Left lung (tissue), 10 donors: ENCODE results near the gene TRMT61A. TPM values are rescaled to one million over a fixed set of nuclear protein-coding genes. Genes with fewer than 3 reads are reported as not detected.
A peak's percentile ranks its signal among the peaks of the same experiment; 100 is the strongest.
"Not testable (repeated sequence)": the region's sequence is repeated elsewhere in the genome, so short reads cannot be mapped to it uniquely, and the experiment has no call there.

Experiments used
- ATAC-seq: fragments of 200-7000 bp; cut with Tn5 transposase; one replicate; pipeline ENCODE4 v1.9.1; 2020; ENCODE audit warnings: moderate library complexity
- DNase-seq, 4 donors: peaks; one replicate each; pipeline ENCODE4 v3.0.0-alpha.2; 2013 to 2020
- H3K27ac ChIP-seq, 2 donors: fragments of 200-600 bp; sonication (generic) in 1 of 2; one replicate each; pipeline versions ENCODE4 v1.5.0 to v1.8.0; 2020 to 2021
- H3K27me3 ChIP-seq, 2 donors: fragments of 200-600 bp; sonication (generic) in 1 of 2; one replicate each; pipeline versions ENCODE4 v1.5.0 to v1.8.0; 2020 to 2021
- H3K36me3 ChIP-seq, 2 donors: fragments of 200-600 bp; sonication (generic) in 1 of 2; one replicate each; pipeline versions ENCODE4 v1.5.0 to v1.8.0; 2020 to 2021
- H3K4me1 ChIP-seq, 2 donors: fragments of 200-600 bp; one replicate each; pipeline ENCODE4 v1.8.0; 2021
- H3K4me3 ChIP-seq, 2 donors: fragments of 200-600 bp; sonication (generic) in 1 of 2; one replicate each; pipeline versions ENCODE4 v1.5.0 to v1.8.0; 2020 to 2021; ENCODE audit warnings: mild to moderate bottlenecking in 1 of 2
- H3K9me3 ChIP-seq, 2 donors: fragments of 200-600 bp; sonication (generic) in 1 of 2; one replicate each; pipeline versions ENCODE4 v1.5.0 to v1.8.0; 2020 to 2021
- intact Hi-C, 2 donors: fragments of 100-400 bp; cut with DNase I; formaldehyde crosslinking; loops; one replicate each; pipeline versions ENCODE4 v1.11.2 to v1.14.2; 2022
- polyA plus RNA-seq, 6 donors: library from polyadenylated mRNA; unstranded; fragments of 120-200 nt; gene quantifications; one replicate each; pipeline ENCODE4 v1.2.1, GENCODE V29; 2013; ENCODE audit not compliant: insufficient read length in 6 of 6
- total RNA-seq, 2 donors: library from RNA; stranded (reverse); fragmentation: NEBNext Ultra II Directional; extraction: Animal tissue kit (Norgen Biotek cat#: 25700); gene quantifications; one replicate each; pipeline ENCODE4 v1.2.1, GENCODE V29; 2021
- TF ChIP-seq, protein P1 (sequence below), 2 donors: fragments of 200-600 bp; sonication (generic) in 1 of 2; IDR thresholded peaks; one replicate each; pipeline versions ENCODE4 v1.5.0 to v1.8.0; 2021; ENCODE audit warnings: antibody characterized with exemption in 2 of 2
- donor health status: DM: no; HTN: yes; CAD: no.
- donor health status: DM: no; HTN: no; CAD: no.

Gene TRMT61A
- total and polyA plus RNA-seq, 8 donors = 6.0 to 12.6 (median 7.9) TPM

DNA sequence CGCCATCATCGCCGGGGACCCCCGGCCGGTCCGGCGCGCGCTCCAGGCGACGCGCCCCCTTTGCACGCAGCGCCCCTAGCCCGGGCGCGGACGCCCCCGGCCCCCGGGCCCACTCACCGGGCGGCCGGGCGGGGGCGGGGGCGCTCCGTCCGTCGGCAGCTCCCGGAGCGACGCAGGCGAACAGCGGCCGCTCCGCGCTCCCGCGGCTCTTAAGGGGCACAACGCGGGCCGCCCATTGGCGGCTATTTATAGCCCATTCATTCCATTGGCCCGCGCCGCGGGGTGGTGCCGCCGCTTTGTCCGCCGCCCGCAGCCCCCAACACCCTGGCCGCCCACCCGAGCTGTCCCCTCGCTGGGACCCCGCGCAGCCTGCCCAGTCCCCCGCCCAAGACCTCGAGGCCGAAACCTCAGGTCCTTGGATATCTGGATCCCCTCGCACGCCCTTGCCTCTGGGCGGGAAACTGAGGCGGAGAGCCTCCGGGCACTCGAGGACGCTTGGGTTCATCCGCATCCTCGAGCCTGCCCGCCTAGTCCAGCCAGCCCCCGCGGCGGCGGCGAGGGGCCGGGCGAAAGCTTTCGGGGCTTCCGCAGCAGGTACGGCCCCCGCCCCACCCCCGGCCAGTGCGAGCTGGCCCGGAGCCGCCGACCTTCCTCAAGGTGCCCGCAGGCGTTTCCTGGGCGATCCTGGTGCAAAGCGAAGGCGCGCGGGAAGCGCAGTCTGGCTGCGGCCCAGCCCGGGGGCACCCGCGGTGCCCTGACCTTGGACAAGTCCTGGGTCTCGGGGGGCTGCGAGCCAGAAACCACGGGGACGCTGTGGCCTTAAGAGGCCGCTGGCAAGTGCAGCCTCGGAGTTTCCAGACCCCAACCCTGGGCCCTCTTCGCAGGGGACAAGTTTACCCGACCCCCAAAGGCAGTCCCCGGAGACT is 6.1 kb upstream of the TRMT61A start, which contains the start of gene CKB:
TSS of gene CKB (minus strand) at position 182 of the 926 bp plus-strand sequence. CDS start 337 bp downstream, outside the sequence.
- H3K27ac ChIP-seq = peak within 1 kb of the TSS; percentile 29 to 33
- peak in 2 of 4 donors; percentile 79 to 85 for DNase-seq
- peak; percentile 41 for ATAC-seq
- intact Hi-C loops = no loop called here
- H3K4me1 ChIP-seq = peaks cover 32 to 70% of the 10 kb centered on the region in 2 donors
- H3K27me3 ChIP-seq = peaks cover 8 to 48% of the 10 kb centered on the region in 2 donors
- H3K9me3 ChIP-seq = no peaks in the 10 kb centered on the region
- TF ChIP-seq, protein P1, sequence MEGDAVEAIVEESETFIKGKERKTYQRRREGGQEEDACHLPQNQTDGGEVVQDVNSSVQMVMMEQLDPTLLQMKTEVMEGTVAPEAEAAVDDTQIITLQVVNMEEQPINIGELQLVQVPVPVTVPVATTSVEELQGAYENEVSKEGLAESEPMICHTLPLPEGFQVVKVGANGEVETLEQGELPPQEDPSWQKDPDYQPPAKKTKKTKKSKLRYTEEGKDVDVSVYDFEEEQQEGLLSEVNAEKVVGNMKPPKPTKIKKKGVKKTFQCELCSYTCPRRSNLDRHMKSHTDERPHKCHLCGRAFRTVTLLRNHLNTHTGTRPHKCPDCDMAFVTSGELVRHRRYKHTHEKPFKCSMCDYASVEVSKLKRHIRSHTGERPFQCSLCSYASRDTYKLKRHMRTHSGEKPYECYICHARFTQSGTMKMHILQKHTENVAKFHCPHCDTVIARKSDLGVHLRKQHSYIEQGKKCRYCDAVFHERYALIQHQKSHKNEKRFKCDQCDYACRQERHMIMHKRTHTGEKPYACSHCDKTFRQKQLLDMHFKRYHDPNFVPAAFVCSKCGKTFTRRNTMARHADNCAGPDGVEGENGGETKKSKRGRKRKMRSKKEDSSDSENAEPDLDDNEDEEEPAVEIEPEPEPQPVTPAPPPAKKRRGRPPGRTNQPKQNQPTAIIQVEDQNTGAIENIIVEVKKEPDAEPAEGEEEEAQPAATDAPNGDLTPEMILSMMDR (IDR thresholded peaks at IDR 0.05) = no peak
- H3K36me3 ChIP-seq = no peaks in the 10 kb centered on the region
- peak within 1 kb of the TSS; percentile 47 to 57 for H3K4me3 ChIP-seq

- no peak overlapping the region for H3K4me3 ChIP-seq
- H3K27me3 ChIP-seq = peaks cover 8 to 48% of the 10 kb centered on the region in 2 donors
- H3K27ac ChIP-seq = no peak overlapping the region
- H3K36me3 ChIP-seq = no peaks in the 10 kb centered on the region
- H3K9me3 ChIP-seq = no peaks in the 10 kb centered on the region
- TF ChIP-seq, protein P1 (IDR thresholded peaks at IDR 0.05) = no peak
- no peak for ATAC-seq
- H3K4me1 ChIP-seq = peaks cover 37 to 70% of the 10 kb centered on the region in 2 donors
- no peak for DNase-seq
- intact Hi-C loops = no loop called here
Observed at GRCh38 chr14:103523575-103523954, 5.4 kb upstream of the TRMT61A start.

DNA sequence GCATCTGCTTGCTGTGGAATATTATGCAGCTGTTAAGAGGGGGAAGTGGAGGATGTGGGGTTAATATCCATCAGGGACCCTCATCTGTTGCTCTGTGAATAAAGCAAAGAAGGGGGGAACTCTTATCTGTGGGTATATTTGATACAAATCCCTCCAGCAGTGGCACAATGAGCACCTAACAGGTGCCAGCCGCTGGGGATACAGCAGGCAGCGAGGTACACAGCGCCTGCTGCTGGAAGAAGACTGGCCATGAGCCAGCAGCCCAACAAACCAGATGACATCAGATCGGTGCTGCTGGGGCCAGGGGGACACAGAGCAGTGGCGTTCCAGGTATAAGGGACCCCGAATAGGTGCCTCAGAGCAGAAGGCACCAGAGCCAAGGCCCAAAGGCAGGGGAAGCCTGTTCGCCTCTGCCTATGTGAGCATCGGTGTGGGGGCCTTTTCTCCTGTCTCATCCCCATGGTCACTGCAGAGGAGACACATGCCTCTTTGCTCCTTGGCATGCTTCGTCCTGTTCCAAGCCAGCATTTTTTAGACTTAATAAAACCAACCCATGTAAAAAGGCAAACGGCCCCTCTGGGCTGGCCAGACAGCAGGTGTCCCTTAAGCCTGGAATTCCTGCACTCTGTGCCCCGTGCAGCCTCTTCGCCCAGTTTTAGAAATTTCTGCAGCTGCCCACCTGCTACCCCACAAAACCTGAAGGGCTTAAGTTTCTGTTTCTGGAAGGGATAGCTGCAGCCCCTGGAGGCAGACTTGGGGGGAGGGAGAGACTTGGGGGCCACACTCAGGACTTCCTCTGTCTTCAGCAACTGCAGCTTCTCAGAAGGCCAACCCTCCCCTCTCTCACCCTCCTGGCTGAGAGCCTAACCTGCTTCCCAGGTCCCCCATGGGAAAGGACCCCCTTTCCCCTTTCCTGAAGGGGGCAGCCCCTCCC is 4.7 kb upstream of the TRMT61A start:
- peaks cover 8 to 48% of the 10 kb centered on the region in 2 donors for H3K27me3 ChIP-seq
- no peak overlapping the region for H3K27ac ChIP-seq
- intact Hi-C loops = no loop called here
- ATAC-seq (no peak), DNase-seq (no peak)
- H3K4me3 ChIP-seq = no peak overlapping the region
- H3K36me3 ChIP-seq = no peaks in the 10 kb centered on the region
- no peaks in the 10 kb centered on the region for H3K9me3 ChIP-seq
- TF ChIP-seq, protein P1 (IDR thresholded peaks at IDR 0.05) = no peak
- H3K4me1 ChIP-seq = peaks cover 31 to 66% of the 10 kb centered on the region in 2 donors

DNA sequence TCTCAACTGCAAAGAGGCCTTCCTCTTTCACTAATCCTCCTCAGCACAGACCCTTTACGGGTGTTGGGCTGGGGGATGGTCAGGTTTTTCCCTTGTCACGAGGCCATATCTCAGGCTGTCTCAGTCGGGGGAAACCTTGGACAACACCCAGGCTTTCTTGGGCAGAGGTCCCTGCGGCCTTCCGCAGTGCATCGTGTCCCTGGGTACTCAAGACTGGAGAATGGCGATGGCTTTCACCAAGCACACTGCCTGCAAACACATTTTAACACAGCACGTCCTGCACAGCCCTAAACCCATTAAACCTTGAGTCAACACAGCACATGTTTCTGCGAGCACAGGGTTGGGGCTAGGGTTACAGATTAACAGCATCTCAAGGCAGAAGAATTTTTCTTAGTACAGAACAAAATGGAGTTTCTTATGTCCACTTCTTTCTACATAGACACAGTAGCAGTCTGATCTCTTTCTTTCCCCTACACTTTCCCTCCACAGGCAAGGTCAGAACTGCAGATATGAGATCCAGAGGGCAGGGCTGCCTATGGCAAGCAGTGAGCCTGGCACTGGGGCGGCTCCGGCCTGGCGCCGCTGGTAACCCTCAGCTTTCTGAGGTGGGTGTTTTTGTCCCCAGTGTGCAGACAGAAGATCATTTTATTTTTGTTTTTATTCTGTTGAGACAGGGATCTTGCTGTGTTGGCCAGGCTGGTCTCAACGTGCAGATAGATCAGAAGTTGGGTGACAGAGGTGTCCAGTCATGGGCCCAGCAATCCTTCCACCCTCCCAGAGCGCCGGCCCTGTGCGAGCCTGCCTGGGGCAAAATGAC is 3.4 kb upstream of the TRMT61A start:
- H3K27me3 ChIP-seq = peaks cover 8 to 41% of the 10 kb centered on the region in 2 donors
- H3K4me3 ChIP-seq, H3K36me3 ChIP-seq, intact Hi-C loops, H3K27ac ChIP-seq, ATAC-seq, H3K9me3 ChIP-seq: not testable (repeated sequence)
- DNase-seq = peak in 1 of 4 donors; percentile 68
- peaks cover 22 to 66% of the 10 kb centered on the region in 2 donors for H3K4me1 ChIP-seq
